SK-N-SH treated with all-trans-retinoic acid at 6 μM for 48 hours (cell line): Measurements from ENCODE around the gene CFAP65.

Experiments used
- ARNTL ChIP-seq: fragments of 450-650 bp; formaldehyde crosslinking; IDR thresholded peaks from 2 replicates; pipeline ENCODE4 v1.5.0; 2020; ENCODE audit warnings: low read depth, mild to moderate bottlenecking, moderate library complexity, borderline replicate concordance
- PATZ1 ChIP-seq: fragments of 250-450 bp; sonication (Bioruptor Pico); IDR thresholded peaks from 2 replicates; pipeline ENCODE4 v1.8.0; 2020; ENCODE audit warnings: mild to moderate bottlenecking, moderate library complexity, borderline replicate concordance
- TCF4 ChIP-seq: fragments of 250-450 bp; sonication (Bioruptor Pico); IDR thresholded peaks from 2 replicates; pipeline ENCODE4 v1.8.0; 2021; ENCODE audit warnings: mild to moderate bottlenecking, moderate library complexity, borderline replicate concordance
- TOX ChIP-seq: fragments of 250-450 bp; sonication (Bioruptor Pico); IDR thresholded peaks from 2 replicates; pipeline ENCODE4 v1.8.0; 2021; ENCODE audit warnings: mild to moderate bottlenecking, moderate library complexity, borderline replicate concordance
- ZNF565 ChIP-seq: fragments of 450-650 bp; formaldehyde crosslinking; conservative IDR thresholded peaks from 2 replicates; pipeline ENCODE4 v1.5.0; 2020; ENCODE audit warnings: low read depth, mild to moderate bottlenecking, moderate library complexity

GRCh38 chr2:218988164-218988563 is 53.2 kb downstream of the CFAP65 start:
- TF ChIP-seq ARNTL (CRISPR knock-in tag) = no peak
- TF ChIP-seq TCF4 = no peak
- no peak for TF ChIP-seq ZNF565 (CRISPR knock-in tag)
- no peak for TF ChIP-seq TOX
- no peak for TF ChIP-seq PATZ1 (CRISPR knock-in tag)
